ENCODE results near the gene ZFAND3.

DNA sequence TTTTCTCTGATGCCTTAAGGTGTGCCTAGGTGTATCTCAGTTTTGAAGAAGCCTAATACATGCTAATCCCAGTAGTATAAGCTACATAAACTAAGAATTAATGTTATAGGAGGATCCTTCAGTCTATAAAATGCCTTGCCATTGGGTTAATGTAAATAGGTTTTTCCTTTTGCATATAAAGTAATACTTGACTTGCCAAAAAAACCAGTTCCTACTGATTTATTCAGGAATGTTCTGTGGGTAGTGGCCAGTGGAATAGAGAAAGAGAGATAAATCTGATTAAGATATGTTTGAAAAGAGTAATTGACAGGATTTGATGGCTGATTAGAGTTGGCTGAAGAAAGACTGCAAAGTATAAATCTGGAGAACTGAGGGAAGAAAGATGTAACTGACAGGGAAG, 273.4 kb downstream of the ZFAND3 start:
- TF ChIP-seq POLR2A (IDR thresholded peaks at IDR 0.05), result no peak
- TF ChIP-seq, protein P1, sequence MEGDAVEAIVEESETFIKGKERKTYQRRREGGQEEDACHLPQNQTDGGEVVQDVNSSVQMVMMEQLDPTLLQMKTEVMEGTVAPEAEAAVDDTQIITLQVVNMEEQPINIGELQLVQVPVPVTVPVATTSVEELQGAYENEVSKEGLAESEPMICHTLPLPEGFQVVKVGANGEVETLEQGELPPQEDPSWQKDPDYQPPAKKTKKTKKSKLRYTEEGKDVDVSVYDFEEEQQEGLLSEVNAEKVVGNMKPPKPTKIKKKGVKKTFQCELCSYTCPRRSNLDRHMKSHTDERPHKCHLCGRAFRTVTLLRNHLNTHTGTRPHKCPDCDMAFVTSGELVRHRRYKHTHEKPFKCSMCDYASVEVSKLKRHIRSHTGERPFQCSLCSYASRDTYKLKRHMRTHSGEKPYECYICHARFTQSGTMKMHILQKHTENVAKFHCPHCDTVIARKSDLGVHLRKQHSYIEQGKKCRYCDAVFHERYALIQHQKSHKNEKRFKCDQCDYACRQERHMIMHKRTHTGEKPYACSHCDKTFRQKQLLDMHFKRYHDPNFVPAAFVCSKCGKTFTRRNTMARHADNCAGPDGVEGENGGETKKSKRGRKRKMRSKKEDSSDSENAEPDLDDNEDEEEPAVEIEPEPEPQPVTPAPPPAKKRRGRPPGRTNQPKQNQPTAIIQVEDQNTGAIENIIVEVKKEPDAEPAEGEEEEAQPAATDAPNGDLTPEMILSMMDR (IDR thresholded peaks at IDR 0.05), result no peak
